Activated naive CD4-positive, alpha-beta T cell treated with anti-CD3 and anti-CD28 coated beads, Interleukin-2, amount 50 U/mL, for 24 hours (primary cell): Measurements from ENCODE around the gene GFI1B.

Experiments
- H3K27ac Mint-ChIP-seq: one replicate; pipeline ENCODE4 v1.8.0; 2021; ENCODE audit warnings: mild to moderate bottlenecking, mixed read lengths
- H3K27me3 Mint-ChIP-seq: one replicate; pipeline ENCODE4 v1.8.0; 2021; ENCODE audit warnings: mixed read lengths
- H3K36me3 Mint-ChIP-seq: one replicate; pipeline ENCODE4 v1.8.0; 2021; ENCODE audit warnings: mixed read lengths
- H3K4me1 Mint-ChIP-seq: one replicate; pipeline ENCODE4 v1.8.0; 2021; ENCODE audit warnings: mixed read lengths
- H3K4me3 Mint-ChIP-seq: one replicate; pipeline ENCODE4 v1.8.0; 2021; ENCODE audit warnings: mild to moderate bottlenecking, mixed read lengths
- H3K9me3 Mint-ChIP-seq: one replicate; pipeline ENCODE4 v1.8.0; 2021; ENCODE audit warnings: mixed read lengths

GFI1B gene

GRCh38 chr9:132978451-132979131, at the start of gene GFI1B:
GFI1B (plus strand) TSS chr9:132978694; CDS start chr9:132986679, 7,985 bp downstream.
- H3K27me3 Mint-ChIP-seq: peaks cover 30% of the 10 kb centered on the region
- H3K4me1 Mint-ChIP-seq: peaks cover 13% of the 10 kb centered on the region
- H3K9me3 Mint-ChIP-seq: no peaks in the 10 kb centered on the region
- no peak within 1 kb of the TSS for H3K4me3 Mint-ChIP-seq
- H3K36me3 Mint-ChIP-seq: no peaks in the 10 kb centered on the region
- no peak within 1 kb of the TSS for H3K27ac Mint-ChIP-seq

GRCh38 chr9:132931178-132931735, 47.2 kb upstream of the GFI1B start:
- H3K4me3 Mint-ChIP-seq: no peak overlapping the region
- H3K36me3 Mint-ChIP-seq: peaks cover 14% of the 10 kb centered on the region
- no peaks in the 10 kb centered on the region for H3K27me3 Mint-ChIP-seq
- H3K9me3 Mint-ChIP-seq: no peaks in the 10 kb centered on the region
- peaks cover 11% of the 10 kb centered on the region for H3K4me1 Mint-ChIP-seq
- H3K27ac Mint-ChIP-seq: peak overlapping the region; percentile 38

- Mint-ChIP-seq H3K27ac (no peak overlapping the region), H3K4me1 (peaks cover 24% of the 10 kb centered on the region), H3K9me3 (no peaks in the 10 kb centered on the region), H3K4me3 (no peak overlapping the region), H3K27me3 (no peaks in the 10 kb centered on the region), H3K36me3 (peaks cover 3% of the 10 kb centered on the region)
Observed at GRCh38 chr9:132935026-132935425, 43.5 kb upstream of the GFI1B start.

GRCh38 chr9:132937463-132937901, 41.0 kb upstream of the GFI1B start:
- Mint-ChIP-seq H3K27ac (no peak overlapping the region), H3K36me3 (peaks cover 3% of the 10 kb centered on the region), H3K4me1 (peaks cover 34% of the 10 kb centered on the region), H3K27me3 (no peaks in the 10 kb centered on the region), H3K4me3 (no peak overlapping the region), H3K9me3 (no peaks in the 10 kb centered on the region)

- Mint-ChIP-seq H3K4me3 (no peak overlapping the region), H3K27ac (no peak overlapping the region), H3K36me3 (no peaks in the 10 kb centered on the region), H3K4me1 (peaks cover 47% of the 10 kb centered on the region), H3K27me3 (no peaks in the 10 kb centered on the region), H3K9me3 (no peaks in the 10 kb centered on the region)
Observed at GRCh38 chr9:132939169-132939568, 39.3 kb upstream of the GFI1B start.

GRCh38 chr9:132942541-132943182, 35.8 kb upstream of the GFI1B start:
- no peaks in the 10 kb centered on the region for H3K9me3 Mint-ChIP-seq
- peak overlapping the region; percentile 96 for H3K4me3 Mint-ChIP-seq
- H3K4me1 Mint-ChIP-seq: peaks cover 46% of the 10 kb centered on the region
- H3K36me3 Mint-ChIP-seq: no peaks in the 10 kb centered on the region
- no peaks in the 10 kb centered on the region for H3K27me3 Mint-ChIP-seq
- H3K27ac Mint-ChIP-seq: no peak overlapping the region

GRCh38 chr9:132943651-132944293, 34.7 kb upstream of the GFI1B start:
- no peaks in the 10 kb centered on the region for H3K36me3 Mint-ChIP-seq
- H3K4me1 Mint-ChIP-seq: peaks cover 38% of the 10 kb centered on the region
- H3K4me3 Mint-ChIP-seq: peak overlapping the region; percentile 96
- H3K27ac Mint-ChIP-seq: peak overlapping the region; percentile 79
- no peaks in the 10 kb centered on the region for H3K9me3 Mint-ChIP-seq
- no peaks in the 10 kb centered on the region for H3K27me3 Mint-ChIP-seq

GRCh38 chr9:132944294-132945185, 34.0 kb upstream of the GFI1B start, which contains the start of gene TSC1:
TSC1 (minus strand) TSS chr9:132944616; CDS start chr9:132928872, 15,744 bp downstream.
- no peaks in the 10 kb centered on the region for H3K9me3 Mint-ChIP-seq
- no peaks in the 10 kb centered on the region for H3K36me3 Mint-ChIP-seq
- peak within 1 kb of the TSS; percentile 100 for H3K27ac Mint-ChIP-seq
- H3K27me3 Mint-ChIP-seq: no peaks in the 10 kb centered on the region
- peak within 1 kb of the TSS; percentile 96 for H3K4me3 Mint-ChIP-seq
- H3K4me1 Mint-ChIP-seq: peaks cover 33% of the 10 kb centered on the region

GRCh38 chr9:132945186-132946130, 33.0 kb upstream of the GFI1B start:
- Mint-ChIP-seq H3K4me1 (peaks cover 33% of the 10 kb centered on the region), H3K27me3 (no peaks in the 10 kb centered on the region), H3K9me3 (no peaks in the 10 kb centered on the region), H3K27ac (peak overlapping the region; percentile 100), H3K36me3 (no peaks in the 10 kb centered on the region), H3K4me3 (peak overlapping the region; percentile 96)

- Mint-ChIP-seq H3K4me3 (no peak overlapping the region), H3K9me3 (no peaks in the 10 kb centered on the region), H3K27ac (no peak overlapping the region), H3K4me1 (peaks cover 33% of the 10 kb centered on the region), H3K27me3 (no peaks in the 10 kb centered on the region), H3K36me3 (no peaks in the 10 kb centered on the region)
Observed at GRCh38 chr9:132946211-132946610, 32.3 kb upstream of the GFI1B start.

GRCh38 chr9:132946631-132947295, 31.7 kb upstream of the GFI1B start:
- peaks cover 30% of the 10 kb centered on the region for H3K4me1 Mint-ChIP-seq
- no peaks in the 10 kb centered on the region for H3K27me3 Mint-ChIP-seq
- no peaks in the 10 kb centered on the region for H3K36me3 Mint-ChIP-seq
- no peak overlapping the region for H3K4me3 Mint-ChIP-seq
- H3K9me3 Mint-ChIP-seq: no peaks in the 10 kb centered on the region
- H3K27ac Mint-ChIP-seq: no peak overlapping the region

GRCh38 chr9:132947756-132948155, 30.7 kb upstream of the GFI1B start:
- H3K4me3 Mint-ChIP-seq: no peak overlapping the region
- H3K9me3 Mint-ChIP-seq: no peaks in the 10 kb centered on the region
- no peak overlapping the region for H3K27ac Mint-ChIP-seq
- no peaks in the 10 kb centered on the region for H3K36me3 Mint-ChIP-seq
- peaks cover 21% of the 10 kb centered on the region for H3K4me1 Mint-ChIP-seq
- H3K27me3 Mint-ChIP-seq: no peaks in the 10 kb centered on the region

- H3K4me1 Mint-ChIP-seq: peaks cover 13% of the 10 kb centered on the region
- no peaks in the 10 kb centered on the region for H3K27me3 Mint-ChIP-seq
- no peak overlapping the region for H3K27ac Mint-ChIP-seq
- no peak overlapping the region for H3K4me3 Mint-ChIP-seq
- no peaks in the 10 kb centered on the region for H3K9me3 Mint-ChIP-seq
- H3K36me3 Mint-ChIP-seq: no peaks in the 10 kb centered on the region
Observed at GRCh38 chr9:132948482-132949050, 29.9 kb upstream of the GFI1B start.
